SIG-M5 treated with dmso at 0.1 percent for 504 hours (cell line): ENCODE results near the gene GALNT18.
A peak's percentile ranks its signal among the peaks of the same experiment; 100 is the strongest.

Experiments
- DNase-seq: peaks from one replicate; lab custom pipeline; 2025; ENCODE audit not compliant: unreplicated experiment; lab: John Stamatoyannopoulos, UW

GALNT18 gene

DNA sequence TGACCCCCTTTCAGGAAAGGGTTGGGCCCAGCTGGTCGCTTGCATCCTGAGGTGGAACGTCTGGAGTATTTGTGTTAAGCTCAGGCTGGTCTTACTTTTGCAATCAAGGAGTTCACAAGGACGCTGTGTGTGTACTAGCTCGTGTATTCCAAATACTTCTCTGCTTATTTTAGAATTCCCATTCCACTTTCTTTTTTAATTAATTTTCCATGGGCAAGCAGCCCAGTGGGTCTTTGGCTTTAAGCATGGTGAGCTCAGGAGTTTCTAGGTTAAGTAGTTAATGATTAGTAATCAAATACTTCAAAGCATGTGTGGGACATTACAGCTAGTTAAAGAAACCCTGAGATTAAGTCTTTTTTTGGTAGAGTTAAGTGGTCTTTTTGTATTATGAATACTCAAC lies 337.3 kb downstream of the GALNT18 start:
- no peak for DNase-seq

DNA sequence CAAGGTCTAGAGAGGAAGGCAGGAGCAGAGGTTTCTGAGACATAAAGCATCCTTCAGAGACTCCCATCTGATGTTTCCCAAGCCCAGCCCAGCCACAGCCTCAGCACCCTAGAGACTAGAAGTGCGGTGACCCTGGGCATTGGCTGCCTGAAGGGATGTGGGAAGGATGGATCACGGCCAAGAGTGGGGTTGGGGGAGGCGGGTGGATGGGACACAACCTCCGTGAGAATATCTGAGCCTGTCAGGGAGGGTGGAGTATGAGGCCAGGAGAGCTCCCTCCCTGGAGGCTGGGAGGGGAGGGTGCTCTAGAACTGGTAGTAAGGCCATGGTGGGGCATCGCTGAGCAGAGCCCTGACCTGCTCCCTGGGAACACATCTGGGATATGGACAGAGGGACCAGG lies 340.2 kb downstream of the GALNT18 start:
- no peak for DNase-seq

GRCh38 chr11:11280826-11281225 lies 341.0 kb downstream of the GALNT18 start:
- DNase-seq: no peak

DNA sequence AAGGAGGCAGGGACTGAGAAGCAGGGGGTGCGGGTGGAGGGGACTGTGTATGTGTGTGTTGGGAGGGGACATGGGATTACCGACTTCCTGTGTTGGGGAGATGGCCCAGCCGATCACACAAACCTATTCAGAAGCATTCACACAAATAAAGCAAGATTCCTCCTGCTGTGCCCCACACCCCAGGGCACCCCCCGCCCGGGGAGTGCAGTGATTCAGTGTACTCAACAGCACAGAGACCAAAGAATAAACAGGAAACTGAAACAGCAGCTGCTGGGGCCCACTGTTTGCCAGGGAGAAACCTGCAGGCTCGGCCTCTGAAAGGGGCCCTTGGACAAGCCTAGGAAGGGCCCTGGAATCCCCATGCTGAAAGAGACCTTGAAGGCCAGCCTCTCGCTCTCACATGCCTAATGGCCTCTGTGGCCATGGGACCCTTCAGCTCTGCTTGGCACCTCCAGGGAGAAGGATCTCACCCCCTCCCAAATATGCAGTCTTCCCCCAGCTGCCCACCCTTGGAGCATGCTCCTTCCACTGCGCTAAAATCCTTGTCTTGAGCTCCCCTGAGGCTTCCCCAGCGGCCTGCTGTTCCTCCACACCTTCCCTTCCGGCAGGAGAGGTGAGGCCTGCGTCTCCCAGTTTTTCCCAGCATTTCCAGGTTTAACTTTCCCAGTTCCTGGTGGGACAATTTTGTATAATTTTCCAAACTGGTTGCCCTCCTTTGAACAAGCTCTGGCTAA lies 341.7 kb downstream of the GALNT18 start:
- no peak for DNase-seq

DNA sequence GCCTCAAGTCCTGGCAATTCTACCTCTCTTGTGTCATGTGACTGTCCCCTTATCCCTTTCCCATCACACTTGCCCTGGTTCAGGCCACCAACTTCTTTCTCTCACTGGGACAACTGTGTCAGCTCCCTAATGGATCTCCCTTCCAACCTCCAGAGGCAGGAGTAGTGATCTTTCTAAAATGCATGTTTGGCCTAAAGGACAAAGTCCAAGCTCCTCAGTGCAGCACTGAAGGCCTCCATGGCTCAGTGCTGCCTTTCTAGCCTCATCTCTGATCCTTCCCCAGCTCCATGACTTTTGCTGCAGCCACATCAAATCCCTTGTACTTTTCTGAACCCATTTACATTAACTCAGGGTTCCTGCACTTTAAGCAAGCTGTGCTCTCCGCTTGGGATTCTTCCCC lies 349.6 kb downstream of the GALNT18 start:
- no peak for DNase-seq

DNA sequence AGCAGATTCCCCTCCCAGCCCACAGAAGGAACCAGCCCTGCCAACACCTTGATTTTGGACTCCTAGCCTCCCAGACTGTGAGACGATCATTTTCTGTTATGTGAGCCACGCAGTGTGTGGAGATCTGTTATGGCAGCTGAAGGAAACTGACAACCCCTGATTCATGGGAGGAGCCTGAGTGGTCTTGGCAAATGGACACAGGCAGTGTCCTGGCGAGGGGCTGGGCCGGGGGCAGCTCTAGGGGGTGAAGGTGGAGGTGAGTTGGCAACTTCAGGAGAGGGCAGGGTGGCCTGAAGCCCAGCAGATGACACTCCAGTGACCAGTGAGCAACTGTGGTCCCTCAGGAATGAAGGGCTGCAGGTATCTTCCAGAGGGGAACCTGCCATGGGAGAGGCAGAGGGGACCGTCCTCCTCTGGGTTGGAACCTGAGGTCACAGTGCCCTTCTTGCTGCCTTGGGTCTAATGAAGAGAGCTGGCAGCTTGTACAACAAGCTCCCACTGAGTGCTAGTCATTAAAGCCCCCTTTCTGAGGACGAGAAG lies 351.5 kb downstream of the GALNT18 start:
- no peak for DNase-seq

DNA sequence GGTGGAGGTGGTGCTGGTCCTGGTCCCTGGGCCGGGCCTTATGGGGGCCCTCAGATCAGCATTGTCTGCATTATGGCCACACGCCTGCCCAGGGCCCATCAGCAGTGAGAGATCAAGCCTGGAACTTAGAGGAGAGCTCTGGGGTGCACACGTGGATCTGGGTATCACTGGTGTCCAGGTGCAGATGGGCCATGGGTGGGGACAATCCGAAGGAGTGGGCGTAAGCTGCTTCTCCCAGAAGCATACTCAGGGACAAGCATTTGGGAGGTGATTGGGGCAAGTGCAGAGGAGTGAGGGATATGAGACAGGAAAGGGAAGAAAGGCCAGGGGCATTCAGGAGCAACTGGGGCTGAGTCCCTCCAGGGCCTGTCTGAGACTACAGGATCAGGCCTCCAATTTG lies 353.1 kb downstream of the GALNT18 start:
- DNase-seq: no peak

DNA sequence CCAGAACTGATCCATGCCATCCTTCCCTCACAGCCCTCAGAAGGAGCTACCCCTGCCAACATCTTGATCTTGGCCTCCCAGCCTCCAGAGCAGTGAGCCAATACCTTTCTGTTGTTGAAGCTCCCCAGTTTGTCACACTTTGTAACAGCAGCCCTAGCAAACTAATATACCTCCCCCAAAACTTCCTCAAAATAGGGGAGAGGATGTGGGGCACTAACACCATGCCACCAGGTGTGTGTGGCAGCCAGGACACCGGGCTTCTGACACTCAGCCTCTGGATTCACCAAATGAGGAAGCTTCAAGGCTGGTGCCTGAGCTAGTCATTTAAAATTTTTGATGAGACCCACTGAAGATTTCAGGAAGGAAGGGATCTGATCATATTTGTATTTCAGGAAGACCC lies 353.7 kb downstream of the GALNT18 start:
- DNase-seq: no peak

GRCh38 chr11:11267312-11267711 lies 354.5 kb downstream of the GALNT18 start:
- DNase-seq: no peak

GRCh38 chr11:11265994-11266606 lies 355.7 kb downstream of the GALNT18 start:
- peak; percentile 9 for DNase-seq

DNA sequence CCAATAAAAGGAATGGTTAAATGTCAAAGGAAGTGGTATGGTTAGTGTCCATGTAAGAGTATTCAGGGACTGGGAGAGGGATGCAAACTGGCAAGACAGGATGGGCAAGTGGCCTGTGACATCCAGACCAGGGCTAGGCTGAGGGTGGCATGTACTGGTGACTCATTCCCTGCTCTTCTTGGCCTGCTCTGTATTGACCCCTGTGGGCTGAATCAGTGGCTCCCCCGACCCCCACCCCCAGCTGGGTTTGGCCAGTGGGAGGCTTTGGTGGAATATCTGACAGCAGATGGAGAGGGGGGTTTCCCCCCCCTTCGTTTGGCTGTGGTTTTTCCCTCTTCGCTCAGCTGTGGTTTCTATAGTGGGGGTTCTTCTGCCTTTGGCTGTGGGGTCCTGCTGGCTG lies 356.5 kb downstream of the GALNT18 start:
- DNase-seq: no peak

GRCh38 chr11:11263238-11264005 lies 358.4 kb downstream of the GALNT18 start:
- no peak for DNase-seq

DNA sequence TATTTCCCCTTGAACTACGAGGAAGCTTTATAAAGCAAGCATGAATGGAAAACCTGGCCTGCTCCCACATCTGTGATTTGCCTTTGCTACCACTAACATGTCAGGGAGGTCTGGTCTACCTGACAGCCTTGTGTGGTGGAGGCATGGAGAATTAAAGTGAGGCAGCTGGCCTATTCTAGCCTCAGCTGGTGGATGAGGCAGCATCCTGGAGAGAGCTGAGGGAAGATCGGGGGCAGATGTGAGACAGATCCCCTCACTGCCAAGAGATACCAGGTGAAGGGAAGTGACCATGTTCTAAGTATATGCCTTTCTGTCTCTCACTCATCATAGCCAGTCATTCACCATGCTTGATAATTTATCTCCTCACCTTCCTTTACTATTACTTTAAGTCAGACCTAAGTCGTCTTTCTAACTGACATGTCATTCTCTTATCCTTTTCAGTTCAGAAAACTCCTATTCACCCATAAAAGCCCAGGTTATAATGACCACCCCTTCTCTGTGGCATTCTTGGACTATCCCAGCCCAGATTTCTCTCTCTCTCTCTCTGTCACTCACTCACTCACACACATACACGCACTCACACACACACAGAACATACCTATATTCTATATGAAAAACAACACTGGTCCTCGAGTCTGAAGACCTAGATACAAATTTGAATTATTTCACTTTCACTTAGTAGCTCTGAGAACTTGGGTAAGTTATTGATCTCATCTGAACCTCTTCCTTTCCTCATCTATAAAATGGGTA lies 359.5 kb downstream of the GALNT18 start:
- DNase-seq: no peak

- no peak for DNase-seq
Measured at GRCh38 chr11:11261629-11262028, 360.2 kb downstream of the GALNT18 start.

DNA sequence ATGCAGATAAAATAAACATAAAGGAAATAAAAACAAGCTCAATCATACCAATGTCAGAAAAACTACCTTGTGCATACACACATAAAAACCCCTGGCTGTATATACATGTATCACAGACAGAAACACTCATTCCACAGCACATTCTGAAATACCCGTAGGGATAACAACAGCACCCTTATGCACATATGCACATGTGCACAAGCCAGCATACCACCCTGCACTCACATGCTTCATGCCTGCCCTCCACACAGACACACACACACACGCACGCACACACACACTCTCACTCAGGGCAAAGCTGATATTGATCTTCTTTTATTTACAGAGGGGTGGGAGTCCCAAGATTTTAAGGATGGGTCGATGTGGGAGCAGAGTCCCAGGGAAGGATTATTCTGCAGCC lies 360.9 kb downstream of the GALNT18 start:
- DNase-seq: no peak

DNA sequence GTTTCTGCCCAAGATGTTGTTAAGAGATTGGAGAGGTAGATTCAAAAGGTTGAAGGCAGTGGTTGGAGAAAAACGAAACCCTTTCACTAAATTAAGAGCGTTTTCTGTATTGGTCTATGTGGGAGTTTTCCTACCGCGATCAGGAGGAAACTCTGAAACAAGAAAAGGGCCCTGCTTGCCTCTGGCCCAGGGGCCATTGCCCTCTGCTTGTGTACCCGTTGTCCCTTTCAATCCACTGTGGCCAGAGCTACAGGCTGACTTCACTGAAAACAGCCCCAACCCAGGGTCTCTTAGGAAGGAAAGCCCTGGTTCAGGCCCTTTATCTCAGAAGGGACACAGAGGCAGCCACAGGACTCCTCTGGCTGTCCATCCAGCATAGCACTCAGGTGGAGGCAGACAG lies 367.8 kb downstream of the GALNT18 start:
- DNase-seq: no peak

- DNase-seq: no peak
Measured at GRCh38 chr11:11253497-11253896, 368.3 kb downstream of the GALNT18 start.

GRCh38 chr11:11252403-11252802 lies 369.4 kb downstream of the GALNT18 start:
- no peak for DNase-seq

- no peak for DNase-seq
Measured at GRCh38 chr11:11251394-11251970, 370.3 kb downstream of the GALNT18 start.

DNA sequence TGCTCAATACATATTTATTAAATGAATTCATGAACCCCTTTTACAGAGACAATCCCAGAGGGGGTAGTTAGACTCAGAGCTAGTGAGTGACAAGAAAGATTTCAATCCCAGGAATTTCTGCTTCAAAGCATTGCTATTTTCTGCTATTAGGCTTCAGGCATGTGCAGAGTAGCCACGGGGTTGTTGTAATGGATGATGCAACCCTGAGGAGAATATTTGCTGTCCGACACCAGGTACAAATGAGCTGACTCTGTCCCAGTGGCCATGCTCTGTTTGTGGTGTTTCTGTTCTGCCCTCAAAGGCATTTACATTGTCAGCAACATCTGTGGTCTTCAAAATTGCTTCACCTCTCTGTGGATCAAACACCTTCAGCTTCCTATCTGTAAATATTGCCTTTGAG lies 371.3 kb downstream of the GALNT18 start:
- DNase-seq: no peak

GRCh38 chr11:11247576-11247975 lies 374.2 kb downstream of the GALNT18 start:
- no peak for DNase-seq
